ENCODE data around the gene RBM33.

DNA sequence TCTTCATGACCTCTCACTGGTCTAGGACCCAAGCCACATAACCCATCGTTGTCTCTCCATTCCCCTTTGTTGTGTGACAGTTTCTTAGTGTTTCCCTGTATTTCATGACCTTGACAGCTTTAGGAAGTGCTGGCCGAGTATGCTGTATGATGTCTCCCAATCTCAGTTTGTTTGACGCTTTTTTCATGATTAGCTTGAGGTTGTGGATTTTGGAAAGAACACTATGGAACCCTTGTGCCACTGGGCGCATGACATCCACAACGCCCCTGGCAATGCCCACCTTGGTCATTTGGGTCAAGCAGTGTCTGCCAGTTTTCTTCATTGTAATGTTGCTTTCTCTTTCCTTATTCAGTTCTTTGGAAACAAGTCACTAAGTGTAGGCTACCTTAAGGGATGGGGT is 52.3 kb downstream of the RBM33 start:
- TF ChIP-seq CTCF (IDR thresholded peaks at IDR 0.05) = no peak
- TF ChIP-seq POLR2A (IDR thresholded peaks at IDR 0.05) = no peak

All from thyroid gland (tissue), 4 donors.